ENCODE measurements around the gene ATF6B. TPM values are rescaled to one million over a fixed set of nuclear protein-coding genes. Genes with fewer than 3 reads are reported as not detected.

The ATF6B gene
- polyA plus RNA-seq, 4 donors, result 15.4 to 89.5 (median 45.8) TPM

DNA sequence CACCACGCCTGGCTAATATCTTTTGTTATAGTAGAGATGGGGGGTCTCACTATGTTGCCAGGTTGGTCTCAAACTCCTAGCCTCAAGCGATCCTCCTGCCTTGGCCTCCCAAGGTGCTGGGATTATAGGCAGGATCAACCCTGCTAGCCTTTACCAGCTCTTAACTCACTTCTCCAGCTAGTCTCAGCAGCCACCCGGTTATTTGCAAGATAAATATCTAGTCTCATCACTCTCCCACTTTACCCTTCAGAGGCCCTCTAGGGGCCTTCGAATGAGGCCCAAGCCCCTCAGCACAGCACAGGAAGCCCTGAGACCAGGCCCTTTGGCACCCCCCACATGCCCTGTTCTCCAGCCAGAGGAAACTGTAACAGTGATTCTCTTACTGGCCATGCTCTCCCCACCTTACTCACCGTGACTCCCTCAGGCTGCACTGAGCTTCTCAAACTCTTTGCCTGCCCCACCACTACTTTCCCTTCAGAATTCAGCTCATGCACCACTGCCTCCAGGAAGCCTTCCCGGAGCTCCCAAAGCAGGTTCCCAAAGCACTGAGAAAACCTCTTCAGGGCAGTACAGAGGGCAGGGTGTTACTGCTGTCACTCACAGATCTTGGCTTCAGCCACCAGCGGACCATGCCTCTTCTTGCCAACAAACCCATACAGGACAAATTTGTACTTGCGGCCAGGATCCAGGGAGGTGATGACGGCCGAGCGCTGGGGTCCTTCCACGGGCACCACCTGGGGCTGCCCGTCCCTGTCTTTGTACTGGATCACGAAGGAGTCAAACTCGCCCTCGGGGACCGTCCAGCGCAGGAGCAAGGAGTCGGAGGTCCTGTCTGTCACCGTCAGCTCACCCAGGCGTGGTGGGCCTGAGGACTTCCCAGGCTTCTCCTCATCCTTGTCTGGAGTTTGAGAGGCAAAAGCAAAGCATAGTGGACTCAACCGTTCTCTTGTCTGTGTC lies 44.0 kb downstream of the ATF6B start:
- DNase-seq (no peak), FAIRE-seq (no peak)
- WGBS, 3 donors, result 93 to 96% (median 93%) methylated on average over 22 of the region's 22 CpGs
- Histone ChIP-seq H3K36me3 (ENCODE audit: control insufficient read depth in 3 of 3, insufficient read depth in 2 of 3, low read depth in 1 of 3, low read length in 3 of 3) (peaks cover 0 to 30% (median 0%) of the 10 kb centered on the region in 3 donors), H3K4me1 (ENCODE audit: control insufficient read depth in 3 of 3, insufficient read depth in 2 of 3, low read depth in 1 of 3, low read length in 2 of 3) (peaks cover 2 to 33% (median 3%) of the 10 kb centered on the region in 3 donors), H3K27ac (ENCODE audit: low read depth in 1 of 3, low read length in 2 of 3) (peak overlapping the region in 1 of 3 donors; percentile 48), H3K4me3 (ENCODE audit: low read depth in 1 of 3, low read length in 3 of 3) (no peak overlapping the region), H3K9me3 (ENCODE audit: control insufficient read depth in 2 of 2, insufficient read depth in 1 of 2, low read depth in 1 of 2, low read length in 1 of 2) (no peaks in the 10 kb centered on the region), H3K27me3 (ENCODE audit: control insufficient read depth in 3 of 3, insufficient read depth in 3 of 3, low read length in 3 of 3) (peaks cover 0 to 10% (median 0%) of the 10 kb centered on the region in 3 donors)

DNA sequence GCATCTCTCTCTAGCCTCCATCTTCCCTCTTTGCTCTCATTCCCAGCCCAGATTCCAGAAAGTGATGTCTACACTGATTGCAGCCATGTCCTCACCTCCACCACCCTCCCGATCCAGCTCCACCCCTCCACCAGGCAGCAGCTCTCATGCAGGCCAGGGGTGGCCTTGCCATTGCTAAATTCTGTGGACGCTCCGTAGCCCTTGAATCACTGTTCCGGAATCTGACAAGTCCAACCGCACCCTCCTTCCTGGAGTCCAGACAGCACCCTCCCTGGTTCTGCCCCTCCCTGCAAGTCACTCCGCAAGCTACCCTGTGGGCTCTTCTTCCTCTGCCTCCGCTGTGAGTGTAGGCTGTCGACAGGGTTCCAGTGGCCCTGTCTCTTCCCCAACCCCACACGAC lies 45.1 kb downstream of the ATF6B start:
- no peak for FAIRE-seq

GRCh38 chr6:32082478-32082877 lies 45.6 kb downstream of the ATF6B start:
- Histone ChIP-seq H3K36me3 (ENCODE audit: control insufficient read depth in 3 of 3, insufficient read depth in 2 of 3, low read depth in 1 of 3, low read length in 3 of 3) (peaks cover 0 to 34% (median 0%) of the 10 kb centered on the region in 3 donors), H3K4me3 (ENCODE audit: low read depth in 1 of 3, low read length in 3 of 3) (no peak overlapping the region), H3K9me3 (ENCODE audit: control insufficient read depth in 2 of 2, insufficient read depth in 1 of 2, low read depth in 1 of 2, low read length in 1 of 2) (no peaks in the 10 kb centered on the region), H3K27me3 (ENCODE audit: control insufficient read depth in 3 of 3, insufficient read depth in 3 of 3, low read length in 3 of 3) (peaks cover 0 to 10% (median 0%) of the 10 kb centered on the region in 3 donors), H3K27ac (ENCODE audit: low read depth in 1 of 3, low read length in 2 of 3) (peak overlapping the region in 1 of 3 donors; percentile 71), H3K4me1 (ENCODE audit: control insufficient read depth in 3 of 3, insufficient read depth in 2 of 3, low read depth in 1 of 3, low read length in 2 of 3) (peaks cover 2 to 20% (median 3%) of the 10 kb centered on the region in 3 donors)
- no peak for DNase-seq
- 49 to 66% (median 60%) methylated on average over 6 of the region's 6 CpGs for WGBS, 3 donors
- FAIRE-seq, result no peak

More for the DNA sequence above, 45.1 kb downstream of the ATF6B start:
- peaks cover 0 to 34% (median 0%) of the 10 kb centered on the region in 3 donors for H3K36me3 ChIP-seq (ENCODE audit: control insufficient read depth in 3 of 3, insufficient read depth in 2 of 3, low read depth in 1 of 3, low read length in 3 of 3)
- no peak overlapping the region for H3K4me3 ChIP-seq (ENCODE audit: low read depth in 1 of 3, low read length in 3 of 3)
- DNase-seq, result peak in 1 of 2 donors; percentile 44
- no peaks in the 10 kb centered on the region for H3K9me3 ChIP-seq (ENCODE audit: control insufficient read depth in 2 of 2, insufficient read depth in 1 of 2, low read depth in 1 of 2, low read length in 1 of 2)
- H3K27ac ChIP-seq (ENCODE audit: low read depth in 1 of 3, low read length in 2 of 3), result peak overlapping the region in 1 of 3 donors; percentile 71
- peaks cover 0 to 10% (median 0%) of the 10 kb centered on the region in 3 donors for H3K27me3 ChIP-seq (ENCODE audit: control insufficient read depth in 3 of 3, insufficient read depth in 3 of 3, low read length in 3 of 3)
- peaks cover 2 to 22% (median 3%) of the 10 kb centered on the region in 3 donors for H3K4me1 ChIP-seq (ENCODE audit: control insufficient read depth in 3 of 3, insufficient read depth in 2 of 3, low read depth in 1 of 3, low read length in 2 of 3)
- WGBS, 3 donors, result 59 to 83% (median 79%) methylated on average over 9 of the region's 9 CpGs

DNA sequence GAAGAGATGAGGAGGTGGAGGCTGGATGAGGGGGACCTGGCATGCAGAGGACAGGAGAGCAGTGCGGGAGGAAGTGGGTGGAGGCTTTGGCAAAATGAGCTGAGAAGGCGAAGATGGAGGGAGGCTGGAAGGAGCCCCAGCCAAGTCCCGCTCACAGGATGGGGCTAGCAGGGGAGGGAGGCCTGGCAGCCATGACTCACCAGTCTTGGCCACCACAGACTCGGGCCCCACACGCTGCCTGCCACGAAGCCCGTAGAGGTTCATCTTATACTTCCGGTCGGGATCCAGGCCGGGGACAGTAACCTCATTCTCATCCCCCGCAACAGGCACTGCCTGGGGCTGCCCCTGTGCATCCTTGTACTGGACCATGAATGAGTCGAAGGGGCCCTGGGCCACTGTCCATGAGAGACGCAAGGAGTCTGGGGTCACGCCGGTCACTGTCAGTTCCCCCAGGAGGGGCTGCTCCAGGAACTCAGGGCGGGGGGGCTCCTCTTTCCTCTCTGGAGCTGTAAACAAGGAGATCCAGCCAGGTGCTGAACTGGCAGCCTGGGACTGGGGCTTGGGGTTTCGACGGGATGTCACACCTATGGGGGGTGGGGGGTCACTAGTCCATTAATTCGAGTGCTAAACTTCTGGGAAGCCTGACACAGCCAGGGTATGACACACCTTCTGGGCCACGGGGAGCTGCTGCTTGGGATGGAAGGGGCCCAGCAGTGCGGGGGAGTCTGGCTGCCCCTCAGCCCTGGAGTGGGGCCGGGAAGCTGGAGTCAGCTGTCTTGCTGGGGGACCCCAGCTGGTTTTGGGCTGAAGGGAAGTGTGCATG lies 46.7 kb downstream of the ATF6B start:
- DNase-seq (no peak), FAIRE-seq (no peak)
- no peak overlapping the region for H3K4me3 ChIP-seq (ENCODE audit: low read depth in 1 of 3, low read length in 3 of 3)
- 64 to 86% (median 75%) methylated on average over 22 of the region's 22 CpGs for WGBS, 3 donors
- peak overlapping the region in 1 of 3 donors; percentile 71 for H3K27ac ChIP-seq (ENCODE audit: low read depth in 1 of 3, low read length in 2 of 3)
- peaks cover 0 to 10% (median 2%) of the 10 kb centered on the region in 3 donors for H3K4me1 ChIP-seq (ENCODE audit: control insufficient read depth in 3 of 3, insufficient read depth in 2 of 3, low read depth in 1 of 3, low read length in 2 of 3)
- no peaks in the 10 kb centered on the region for H3K9me3 ChIP-seq (ENCODE audit: control insufficient read depth in 2 of 2, insufficient read depth in 1 of 2, low read depth in 1 of 2, low read length in 1 of 2)
- H3K36me3 ChIP-seq (ENCODE audit: control insufficient read depth in 3 of 3, insufficient read depth in 2 of 3, low read depth in 1 of 3, low read length in 3 of 3), result peaks cover 0 to 37% (median 0%) of the 10 kb centered on the region in 3 donors
- peaks cover 0 to 3% (median 0%) of the 10 kb centered on the region in 3 donors for H3K27me3 ChIP-seq (ENCODE audit: control insufficient read depth in 3 of 3, insufficient read depth in 3 of 3, low read length in 3 of 3)

- Histone ChIP-seq H3K4me1 (ENCODE audit: control insufficient read depth in 3 of 3, insufficient read depth in 2 of 3, low read depth in 1 of 3, low read length in 2 of 3) (no peaks in the 10 kb centered on the region), H3K27me3 (ENCODE audit: control insufficient read depth in 3 of 3, insufficient read depth in 3 of 3, low read length in 3 of 3) (no peaks in the 10 kb centered on the region), H3K9me3 (ENCODE audit: control insufficient read depth in 2 of 2, insufficient read depth in 1 of 2, low read depth in 1 of 2, low read length in 1 of 2) (no peaks in the 10 kb centered on the region), H3K4me3 (ENCODE audit: low read depth in 1 of 3, low read length in 3 of 3) (no peak overlapping the region), H3K36me3 (ENCODE audit: control insufficient read depth in 3 of 3, insufficient read depth in 2 of 3, low read depth in 1 of 3, low read length in 3 of 3) (peaks cover 0 to 43% (median 0%) of the 10 kb centered on the region in 3 donors), H3K27ac (ENCODE audit: low read depth in 1 of 3, low read length in 2 of 3) (no peak overlapping the region)
- FAIRE-seq (no peak), DNase-seq (no peak)
- 71 to 83% (median 75%) methylated on average over 6 to 7 of the region's 7 CpGs for WGBS, 3 donors
Observed at GRCh38 chr6:32079566-32080290, 48.3 kb downstream of the ATF6B start.

DNA sequence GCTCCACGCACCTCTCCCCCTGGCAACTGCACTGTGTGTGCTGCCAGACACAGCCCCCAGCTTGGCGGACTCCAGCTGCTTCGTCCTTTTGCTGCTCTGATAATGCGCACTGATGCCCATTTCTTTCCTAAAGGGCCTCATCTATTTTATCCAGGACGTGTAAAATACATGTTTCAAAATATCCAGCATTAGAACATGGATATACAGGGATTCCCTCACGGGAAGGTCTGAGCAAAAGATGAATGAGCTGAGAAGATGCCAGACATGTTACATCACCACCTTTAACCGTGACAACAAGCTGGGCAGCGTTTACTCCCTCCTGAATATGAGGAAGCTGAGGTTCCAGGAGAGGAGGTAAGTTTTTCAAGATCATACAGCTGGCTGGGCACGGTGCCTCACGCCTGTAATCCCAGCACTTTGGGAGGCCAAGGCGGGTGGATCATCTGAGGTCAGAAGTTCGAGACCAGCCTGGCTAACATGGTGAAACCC lies 51.7 kb downstream of the ATF6B start:
- no peak for FAIRE-seq
- WGBS, 3 donors, result 60 to 66% (median 64%) methylated on average over 11 to 12 of the region's 12 CpGs
- Histone ChIP-seq H3K27ac (ENCODE audit: low read depth in 1 of 3, low read length in 2 of 3) (no peak overlapping the region), H3K4me1 (ENCODE audit: control insufficient read depth in 3 of 3, insufficient read depth in 2 of 3, low read depth in 1 of 3, low read length in 2 of 3) (no peaks in the 10 kb centered on the region), H3K4me3 (ENCODE audit: low read depth in 1 of 3, low read length in 3 of 3) (no peak overlapping the region), H3K36me3 (ENCODE audit: control insufficient read depth in 3 of 3, insufficient read depth in 2 of 3, low read depth in 1 of 3, low read length in 3 of 3) (peaks cover 0 to 36% (median 0%) of the 10 kb centered on the region in 3 donors), H3K9me3 (ENCODE audit: control insufficient read depth in 2 of 2, insufficient read depth in 1 of 2, low read depth in 1 of 2, low read length in 1 of 2) (no peaks in the 10 kb centered on the region), H3K27me3 (ENCODE audit: control insufficient read depth in 3 of 3, insufficient read depth in 3 of 3, low read length in 3 of 3) (no peaks in the 10 kb centered on the region)
- no peak for DNase-seq

GRCh38 chr6:32075781-32076180 lies 52.3 kb downstream of the ATF6B start:
- Histone ChIP-seq H3K4me3 (ENCODE audit: low read depth in 1 of 3, low read length in 3 of 3) (no peak overlapping the region), H3K27ac (ENCODE audit: low read depth in 1 of 3, low read length in 2 of 3) (no peak overlapping the region), H3K4me1 (ENCODE audit: control insufficient read depth in 3 of 3, insufficient read depth in 2 of 3, low read depth in 1 of 3, low read length in 2 of 3) (no peaks in the 10 kb centered on the region), H3K36me3 (ENCODE audit: control insufficient read depth in 3 of 3, insufficient read depth in 2 of 3, low read depth in 1 of 3, low read length in 3 of 3) (peaks cover 0 to 35% (median 0%) of the 10 kb centered on the region in 3 donors), H3K9me3 (ENCODE audit: control insufficient read depth in 2 of 2, insufficient read depth in 1 of 2, low read depth in 1 of 2, low read length in 1 of 2) (no peaks in the 10 kb centered on the region), H3K27me3 (ENCODE audit: control insufficient read depth in 3 of 3, insufficient read depth in 3 of 3, low read length in 3 of 3) (no peaks in the 10 kb centered on the region)
- FAIRE-seq (no peak), DNase-seq (no peak)
- WGBS, 3 donors, result 76 to 87% (median 77%) methylated on average over 3 of the region's 3 CpGs

Measured in small intestine (tissue), 7 donors.